ENCODE measurements around the gene RPUSD4.

Gene RPUSD4

DNA sequence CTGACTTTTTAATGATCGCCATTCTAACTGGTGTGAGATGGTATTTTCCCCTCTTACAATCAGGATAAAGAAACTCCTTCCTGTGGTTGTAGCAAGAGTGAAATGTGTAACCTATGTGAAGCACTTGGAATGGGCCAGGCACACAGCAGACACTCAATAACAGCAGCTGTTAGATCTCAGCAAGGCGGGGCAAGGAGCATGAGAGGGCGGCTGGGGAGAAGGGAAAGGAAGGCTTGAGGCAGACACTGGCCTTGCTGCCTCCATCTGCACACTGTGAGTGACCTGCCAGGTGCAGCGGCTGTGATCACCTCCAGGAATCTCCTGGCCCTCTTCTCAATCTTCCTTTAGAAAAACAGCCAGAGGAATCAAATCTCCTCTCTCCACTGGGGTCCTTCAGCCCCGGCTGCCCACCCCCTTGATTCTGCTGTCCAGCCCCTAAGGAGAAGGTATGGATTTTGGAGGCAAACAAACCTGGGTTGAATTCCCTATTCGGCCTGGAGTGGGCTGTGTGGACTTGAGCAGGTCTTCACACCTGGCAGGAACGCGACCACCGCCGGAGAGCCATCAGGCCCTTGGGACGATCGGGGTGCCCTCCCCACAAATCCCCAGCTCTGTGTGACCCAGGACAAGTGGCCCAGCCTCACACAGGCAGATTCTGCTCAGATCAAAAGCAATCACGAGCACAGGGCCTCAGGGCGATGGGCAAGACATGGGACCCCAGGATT lies 49.0 kb downstream of the RPUSD4 start:
- DNase-seq: no peak
- Histone ChIP-seq H3K27ac (no peak overlapping the region), H3K36me3 (replicated peaks) (no peaks in the 10 kb centered on the region), H3K4me3 (ENCODE audit: low read depth, low read length) (no peak overlapping the region), H3K27me3 (replicated peaks) (no peaks in the 10 kb centered on the region)
- in situ Hi-C loops (cut with HindIII; ENCODE audit: low pct_ligation_motif_present, low sequenced_read_pairs): no loop called here
- TF ChIP-seq, protein P1, sequence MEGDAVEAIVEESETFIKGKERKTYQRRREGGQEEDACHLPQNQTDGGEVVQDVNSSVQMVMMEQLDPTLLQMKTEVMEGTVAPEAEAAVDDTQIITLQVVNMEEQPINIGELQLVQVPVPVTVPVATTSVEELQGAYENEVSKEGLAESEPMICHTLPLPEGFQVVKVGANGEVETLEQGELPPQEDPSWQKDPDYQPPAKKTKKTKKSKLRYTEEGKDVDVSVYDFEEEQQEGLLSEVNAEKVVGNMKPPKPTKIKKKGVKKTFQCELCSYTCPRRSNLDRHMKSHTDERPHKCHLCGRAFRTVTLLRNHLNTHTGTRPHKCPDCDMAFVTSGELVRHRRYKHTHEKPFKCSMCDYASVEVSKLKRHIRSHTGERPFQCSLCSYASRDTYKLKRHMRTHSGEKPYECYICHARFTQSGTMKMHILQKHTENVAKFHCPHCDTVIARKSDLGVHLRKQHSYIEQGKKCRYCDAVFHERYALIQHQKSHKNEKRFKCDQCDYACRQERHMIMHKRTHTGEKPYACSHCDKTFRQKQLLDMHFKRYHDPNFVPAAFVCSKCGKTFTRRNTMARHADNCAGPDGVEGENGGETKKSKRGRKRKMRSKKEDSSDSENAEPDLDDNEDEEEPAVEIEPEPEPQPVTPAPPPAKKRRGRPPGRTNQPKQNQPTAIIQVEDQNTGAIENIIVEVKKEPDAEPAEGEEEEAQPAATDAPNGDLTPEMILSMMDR (IDR thresholded peaks at IDR 0.05; ENCODE audit: low read depth, low read length, missing control alignments): no peak

DNA sequence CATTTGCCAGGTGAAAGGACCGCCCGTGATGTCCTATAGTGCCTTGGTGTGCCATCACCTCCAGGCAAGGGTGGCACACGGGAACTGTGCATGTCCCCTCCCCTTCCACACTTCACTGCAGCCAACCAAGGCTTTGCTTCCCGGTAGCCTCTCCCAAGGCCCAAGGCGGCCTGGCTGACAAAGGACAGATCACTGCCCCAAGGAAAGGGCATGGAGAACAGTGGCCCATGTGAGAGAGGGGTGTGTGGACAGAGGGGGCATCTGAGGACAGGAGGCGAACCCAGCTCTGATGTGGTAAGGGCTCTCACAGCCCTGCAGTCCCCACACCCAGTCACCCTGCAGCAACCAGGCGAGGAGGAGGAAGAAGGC lies 50.4 kb downstream of the RPUSD4 start:
- TF ChIP-seq, protein P1 (IDR thresholded peaks at IDR 0.05; ENCODE audit: low read depth, low read length, missing control alignments): no peak
- DNase-seq: no peak
- Histone ChIP-seq H3K36me3 (replicated peaks) (no peaks in the 10 kb centered on the region), H3K4me3 (ENCODE audit: low read depth, low read length) (no peak overlapping the region), H3K27ac (no peak overlapping the region), H3K27me3 (replicated peaks) (no peaks in the 10 kb centered on the region)
- in situ Hi-C loops (cut with HindIII; ENCODE audit: low pct_ligation_motif_present, low sequenced_read_pairs): no loop called here

DNA sequence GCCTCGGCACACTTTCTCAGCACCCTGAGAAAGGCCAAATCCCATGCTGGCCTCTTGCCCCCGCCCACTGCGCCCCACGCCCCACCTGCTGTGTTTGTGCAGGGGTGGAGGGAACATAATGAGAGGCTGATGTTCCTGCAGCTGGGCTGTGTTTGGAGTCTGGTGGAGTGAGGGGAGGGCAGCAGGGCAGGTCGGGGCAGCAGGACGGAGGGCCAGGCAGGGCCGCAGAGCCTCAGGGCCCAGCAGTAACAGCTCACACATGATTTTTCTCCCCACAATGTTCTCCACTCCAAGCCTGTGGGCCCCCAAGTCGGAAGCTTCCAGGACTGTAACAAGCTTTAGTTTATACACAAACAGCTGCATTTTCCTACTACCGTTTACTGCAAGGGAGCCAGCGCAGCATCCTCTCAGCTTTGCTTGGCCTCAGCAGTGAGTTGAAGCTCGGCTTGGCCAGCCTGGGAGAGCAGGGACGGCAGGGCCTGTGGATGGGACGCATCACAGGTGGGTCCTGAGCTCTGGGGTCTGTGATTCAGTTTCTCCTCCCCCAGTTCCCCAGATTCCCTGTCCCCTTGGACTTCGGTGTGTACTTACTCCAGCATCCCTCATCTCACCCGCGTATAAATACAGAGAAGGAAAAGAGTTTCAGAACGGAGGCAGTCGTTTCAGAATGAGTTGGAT lies 51.0 kb downstream of the RPUSD4 start:
- TF ChIP-seq, protein P1 (IDR thresholded peaks at IDR 0.05; ENCODE audit: low read depth, low read length, missing control alignments): no peak
- in situ Hi-C loops (cut with HindIII; ENCODE audit: low pct_ligation_motif_present, low sequenced_read_pairs): no loop called here
- no peak overlapping the region for H3K27ac ChIP-seq
- H3K27me3 ChIP-seq (replicated peaks): no peaks in the 10 kb centered on the region
- no peaks in the 10 kb centered on the region for H3K36me3 ChIP-seq (replicated peaks)
- DNase-seq: no peak
- H3K4me3 ChIP-seq (ENCODE audit: low read depth, low read length): no peak overlapping the region

DNA sequence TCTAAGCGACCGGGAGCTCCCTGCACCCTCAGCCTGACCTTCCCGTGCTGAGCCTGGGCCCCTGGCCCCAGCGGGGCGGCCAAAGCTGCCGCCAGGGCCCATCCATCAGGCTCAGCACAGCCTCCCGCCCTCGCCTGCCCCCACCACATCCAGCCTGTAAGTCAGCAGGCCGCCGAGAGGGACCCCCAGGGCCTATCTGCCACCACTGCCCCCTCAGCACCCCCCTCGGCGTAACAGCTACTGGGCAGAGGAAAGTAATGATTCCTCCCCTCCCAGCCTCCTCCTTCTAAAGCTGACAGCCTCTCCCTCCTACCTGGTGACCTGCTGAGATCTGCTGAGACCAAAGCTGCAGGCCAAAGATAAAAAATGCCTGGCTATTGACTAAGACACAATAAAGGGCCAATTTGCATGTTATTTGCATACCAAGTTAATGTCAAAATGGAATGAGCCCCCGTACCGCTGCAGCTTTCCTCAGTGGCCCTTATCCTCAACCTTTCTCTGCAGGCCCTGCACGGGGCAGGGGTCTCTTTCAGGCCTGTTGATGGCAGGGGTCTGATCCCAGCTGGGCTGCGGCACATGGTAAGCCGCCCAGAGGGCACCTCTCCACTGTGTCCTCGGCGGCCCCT lies 51.6 kb downstream of the RPUSD4 start:
- Histone ChIP-seq H3K4me3 (ENCODE audit: low read depth, low read length) (no peak overlapping the region), H3K27me3 (replicated peaks) (no peaks in the 10 kb centered on the region), H3K36me3 (replicated peaks) (no peaks in the 10 kb centered on the region), H3K27ac (no peak overlapping the region)
- DNase-seq: no peak
- TF ChIP-seq, protein P1 (IDR thresholded peaks at IDR 0.05; ENCODE audit: low read depth, low read length, missing control alignments): no peak
- in situ Hi-C loops (cut with HindIII; ENCODE audit: low pct_ligation_motif_present, low sequenced_read_pairs): no loop called here

DNA sequence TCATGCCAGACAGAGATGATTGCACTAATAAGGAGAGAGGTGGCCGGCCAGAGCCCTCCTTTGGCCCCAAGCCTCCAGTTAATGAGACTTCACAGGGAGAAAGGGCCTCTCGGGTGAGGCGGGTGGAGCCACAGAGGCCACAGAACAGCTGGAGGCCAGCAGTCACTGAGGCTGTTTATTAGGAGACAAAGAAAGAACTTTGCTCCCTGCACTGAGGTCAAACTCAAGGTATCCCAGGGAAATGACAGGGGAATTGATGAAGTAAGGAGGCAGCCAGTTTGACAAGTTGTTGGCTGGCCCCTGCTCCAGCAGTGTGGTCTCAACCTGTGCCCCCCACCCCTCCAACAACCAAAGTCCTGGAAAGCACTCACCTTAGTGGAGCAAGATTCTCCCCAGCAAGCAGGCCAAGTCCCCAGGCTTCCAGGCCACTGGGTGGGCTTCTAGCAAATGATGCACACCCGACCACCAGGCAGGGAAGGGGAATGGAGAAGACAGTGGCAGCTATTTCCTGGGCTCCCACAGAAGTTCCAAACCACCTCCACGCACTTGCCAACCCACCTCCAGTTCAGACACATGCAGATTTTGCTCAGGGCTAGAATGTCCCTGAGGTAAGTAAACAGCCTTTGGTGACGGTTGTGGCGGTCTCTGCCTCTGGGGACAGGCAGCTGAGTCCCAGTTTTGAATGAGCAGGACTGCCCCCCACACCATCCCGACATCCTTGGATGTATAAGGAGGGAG lies 53.2 kb downstream of the RPUSD4 start:
- Histone ChIP-seq H3K36me3 (replicated peaks) (no peaks in the 10 kb centered on the region), H3K27me3 (replicated peaks) (no peaks in the 10 kb centered on the region), H3K4me3 (ENCODE audit: low read depth, low read length) (no peak overlapping the region), H3K27ac (no peak overlapping the region)
- DNase-seq: no peak
- TF ChIP-seq, protein P1 (IDR thresholded peaks at IDR 0.05; ENCODE audit: low read depth, low read length, missing control alignments): no peak
- in situ Hi-C loops (cut with HindIII; ENCODE audit: low pct_ligation_motif_present, low sequenced_read_pairs): no loop called here
